Nucleus accumbens (tissue), 56 donors: ENCODE results near the gene ROCK1.
A peak's percentile ranks its signal among the peaks of the same experiment; 100 is the strongest.
"Not testable (repeated sequence)": the region's sequence is repeated elsewhere in the genome, so short reads cannot be mapped to it uniquely, and the experiment has no call there.

Source experiments
- DNase-seq, 56 donors: peaks; one replicate each; lab custom pipeline; 2025; lab: John Stamatoyannopoulos, UW

Gene ROCK1

DNA sequence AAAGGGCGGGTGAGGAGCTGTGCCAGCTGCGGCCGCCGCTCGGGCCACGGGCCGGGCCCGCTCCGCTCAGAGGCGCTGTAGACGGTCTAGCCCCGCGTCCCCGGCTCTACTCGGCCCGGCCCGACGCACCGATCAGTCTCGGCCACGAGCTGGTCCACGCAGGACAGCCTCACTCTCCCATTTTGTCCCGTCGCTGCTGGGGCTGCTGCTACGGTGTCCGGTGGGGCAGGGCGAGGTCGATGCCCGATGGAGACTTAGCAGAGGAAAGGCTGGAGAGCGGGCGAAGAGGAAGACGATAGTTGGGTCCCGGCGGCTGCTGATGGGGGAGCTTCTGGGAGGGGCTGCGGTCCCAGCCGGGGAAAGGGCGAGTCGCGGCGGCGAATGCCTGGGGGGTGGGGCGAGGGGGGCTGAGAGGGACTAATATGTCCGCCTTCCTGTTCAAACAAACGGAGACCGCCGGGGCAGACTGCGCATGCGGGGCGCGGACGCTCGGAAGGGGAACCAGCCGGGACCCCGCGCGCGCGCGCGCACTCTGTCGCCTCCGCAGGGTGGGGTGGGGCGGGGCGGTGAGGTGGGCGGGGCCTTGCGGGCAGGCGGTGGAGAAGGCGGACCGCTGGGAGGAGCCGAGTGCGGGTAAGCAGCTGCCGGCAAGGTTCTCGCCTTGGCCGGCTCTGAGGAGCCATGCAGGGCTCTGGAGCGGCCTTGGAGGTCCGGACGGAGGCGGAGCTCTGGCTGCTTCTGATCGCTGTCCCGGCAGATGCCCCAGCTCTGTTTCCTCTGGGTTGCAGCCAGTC is at the start of gene ROCK1:
Gene ROCK1, minus strand, starts transcription at position 468 of the 794 bp plus-strand sequence. CDS start 903 bp downstream, outside the sequence.
- peak; percentile 64 to 98 (median 96) for DNase-seq

DNA sequence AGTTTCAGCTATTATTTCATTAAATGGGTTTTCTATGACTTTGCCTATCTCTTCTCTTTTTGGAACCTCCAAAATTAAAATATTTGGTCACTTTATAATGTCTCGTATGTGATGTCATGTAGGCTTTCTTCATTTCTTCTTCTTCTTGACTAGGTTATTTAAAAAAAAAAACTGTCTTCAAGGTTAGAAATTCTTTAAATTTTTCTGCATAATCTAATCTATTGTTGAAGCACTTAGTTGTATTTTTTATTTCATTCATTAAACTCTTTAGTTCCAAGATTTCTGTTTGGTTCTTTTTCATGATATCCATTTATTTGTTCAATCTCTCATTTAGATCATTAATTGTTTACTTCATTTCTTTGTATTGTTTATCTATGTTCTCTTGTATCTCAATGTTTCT is 43.8 kb upstream of the ROCK1 start:
- no peak for DNase-seq

DNA sequence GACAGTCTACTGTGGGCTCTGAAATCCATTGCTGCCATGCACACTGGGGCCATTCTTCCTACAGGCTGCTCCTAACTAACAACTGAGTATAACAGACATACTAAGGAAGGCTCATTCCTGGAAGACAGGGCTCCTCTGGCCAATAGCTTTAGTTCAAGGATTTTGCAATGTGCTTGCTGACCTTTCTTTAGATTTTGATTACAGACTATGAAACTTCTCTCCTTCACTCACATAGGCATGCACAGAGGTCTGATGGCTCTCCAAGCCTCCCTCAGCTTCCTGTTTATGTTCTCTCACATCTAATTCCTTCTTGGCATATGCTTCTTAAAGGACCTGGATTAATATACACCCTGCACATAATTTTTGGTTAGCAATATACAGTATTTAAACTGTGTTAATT is 34.4 kb upstream of the ROCK1 start:
- no peak for DNase-seq

DNA sequence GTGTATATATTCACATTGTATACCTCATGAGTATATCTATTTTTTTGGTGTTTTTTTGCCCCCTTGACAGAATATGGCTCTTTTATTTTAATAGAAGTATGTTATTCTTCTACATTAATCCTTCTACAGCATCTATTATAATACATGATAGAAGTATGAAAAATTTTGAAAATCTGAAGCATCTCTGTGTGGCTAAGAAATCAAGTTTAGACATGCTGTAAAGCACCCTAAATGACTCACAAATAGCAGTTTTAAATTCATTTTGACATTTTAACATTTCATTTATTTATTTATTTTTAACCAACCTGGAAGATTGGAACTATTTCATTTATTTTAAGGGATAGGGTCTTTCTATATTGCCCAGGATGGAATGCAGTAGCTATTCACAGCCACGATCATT is 33.8 kb upstream of the ROCK1 start:
- no peak for DNase-seq

DNA sequence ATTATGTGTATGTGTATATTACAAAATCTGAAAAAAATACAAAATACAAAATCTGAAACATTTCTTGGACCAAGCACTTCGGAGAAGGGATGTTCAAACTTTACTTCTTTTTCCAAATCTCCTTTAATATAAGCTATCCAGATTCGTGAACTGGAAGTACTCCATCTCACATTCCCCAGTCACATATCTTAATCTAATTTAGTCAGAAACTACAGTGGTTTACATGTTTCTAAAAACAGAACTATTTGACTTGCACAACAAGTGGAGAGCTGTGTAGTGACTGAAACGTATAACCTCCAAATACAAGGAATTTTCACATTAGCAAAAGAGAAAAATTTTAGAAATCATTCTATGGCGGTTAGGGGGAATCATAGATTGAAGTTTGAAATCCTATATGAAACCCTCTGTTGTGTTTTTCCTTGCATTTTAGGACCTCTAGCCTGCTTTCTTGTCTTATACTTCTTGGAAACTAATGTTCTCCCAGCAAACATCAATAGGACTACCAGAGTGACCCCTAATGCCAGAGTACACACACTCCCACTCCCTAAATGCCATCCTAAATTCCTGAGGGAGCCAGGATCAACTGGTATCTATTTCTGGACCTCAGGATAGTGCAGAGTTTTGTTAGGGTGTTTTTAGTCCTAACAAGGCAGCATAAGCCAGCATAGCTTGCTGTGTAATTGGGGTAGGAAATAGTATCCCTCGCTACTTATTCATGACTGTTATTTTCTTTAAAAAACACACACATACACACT is 30.2 kb upstream of the ROCK1 start:
- no peak for DNase-seq

DNA sequence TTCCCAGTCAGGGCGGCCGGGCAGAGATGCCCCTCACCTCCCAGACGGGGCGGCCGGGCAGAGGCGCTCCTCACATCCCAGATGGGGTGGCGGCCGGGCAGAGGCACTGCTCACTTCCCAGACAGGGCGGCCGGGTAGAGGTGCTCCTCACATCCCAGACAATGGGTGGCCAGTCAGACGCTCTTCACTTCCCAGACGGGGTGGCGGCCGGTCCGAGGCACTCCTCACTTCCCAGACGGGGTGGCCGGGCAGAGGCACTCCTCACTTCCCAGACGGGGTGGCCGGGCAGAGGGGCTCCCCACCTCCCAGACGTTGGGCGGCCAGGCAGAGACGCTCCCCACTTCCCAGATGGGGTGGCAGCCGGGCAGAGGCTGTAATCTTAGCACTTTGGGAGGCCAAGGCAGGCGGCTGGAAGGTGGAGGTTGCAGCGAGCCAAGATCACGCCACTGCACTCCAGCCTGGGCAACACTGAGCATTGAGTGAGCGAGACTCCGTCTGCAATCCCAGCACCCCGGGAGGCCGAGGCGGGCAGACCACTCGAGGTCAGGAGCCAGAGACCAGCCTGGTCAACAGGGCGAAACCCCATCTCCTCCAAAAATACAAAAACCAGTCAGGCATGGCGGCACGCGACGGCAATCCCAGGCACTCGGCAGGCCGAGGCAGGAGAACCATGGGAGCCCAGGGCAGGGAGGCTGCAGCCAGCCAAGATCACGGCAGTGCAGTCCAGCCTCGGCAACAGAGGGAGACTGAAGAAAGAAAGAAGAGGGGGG is 26.3 kb upstream of the ROCK1 start:
- DNase-seq = not testable (repeated sequence)

DNA sequence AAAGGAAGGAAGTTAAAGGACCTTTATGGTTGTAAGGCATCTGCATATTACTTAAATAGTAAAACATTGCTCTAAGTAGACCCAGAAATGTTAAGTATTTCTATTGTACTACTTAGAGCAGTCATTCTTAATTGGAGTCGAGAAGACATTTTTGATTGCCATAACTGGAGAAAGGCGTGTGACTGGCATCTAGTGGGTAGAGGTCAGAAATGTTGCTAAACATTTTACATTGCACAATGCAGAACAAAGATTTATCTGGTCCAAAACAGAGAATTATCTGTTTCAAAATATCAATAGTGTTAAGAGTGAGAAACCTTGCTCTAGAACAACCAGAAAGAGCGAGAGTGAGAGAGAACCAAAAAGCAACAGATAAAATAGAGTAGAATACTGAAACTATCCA is 23.3 kb upstream of the ROCK1 start:
- DNase-seq = peak in 1 of 56 donors; percentile 14

DNA sequence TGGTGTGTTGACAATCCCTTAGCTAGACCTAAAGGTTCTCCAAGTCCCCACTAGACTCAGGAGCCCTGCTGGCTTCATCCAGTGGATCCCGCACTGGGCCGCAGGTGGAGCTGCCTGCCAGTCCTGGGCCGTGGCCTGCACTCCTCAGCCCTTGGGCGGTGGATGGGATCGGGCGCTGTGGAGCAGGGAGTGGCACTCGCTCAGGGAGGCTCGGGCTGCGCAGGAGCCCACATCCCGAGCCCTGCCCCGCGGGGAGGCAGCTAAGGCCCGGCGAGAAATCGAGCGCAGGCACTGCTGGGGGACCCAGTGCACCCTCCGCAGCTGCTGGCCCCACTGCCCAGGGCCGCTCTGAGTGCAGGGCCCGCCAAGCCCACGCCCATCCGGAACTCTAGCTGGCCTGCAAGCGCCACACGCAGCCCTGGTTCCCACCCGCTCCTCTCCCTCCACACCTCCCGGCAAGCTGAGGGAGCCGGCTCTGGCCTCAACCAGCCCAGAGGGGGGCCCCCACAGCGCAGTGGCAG is 20.8 kb upstream of the ROCK1 start:
- no peak for DNase-seq

DNA sequence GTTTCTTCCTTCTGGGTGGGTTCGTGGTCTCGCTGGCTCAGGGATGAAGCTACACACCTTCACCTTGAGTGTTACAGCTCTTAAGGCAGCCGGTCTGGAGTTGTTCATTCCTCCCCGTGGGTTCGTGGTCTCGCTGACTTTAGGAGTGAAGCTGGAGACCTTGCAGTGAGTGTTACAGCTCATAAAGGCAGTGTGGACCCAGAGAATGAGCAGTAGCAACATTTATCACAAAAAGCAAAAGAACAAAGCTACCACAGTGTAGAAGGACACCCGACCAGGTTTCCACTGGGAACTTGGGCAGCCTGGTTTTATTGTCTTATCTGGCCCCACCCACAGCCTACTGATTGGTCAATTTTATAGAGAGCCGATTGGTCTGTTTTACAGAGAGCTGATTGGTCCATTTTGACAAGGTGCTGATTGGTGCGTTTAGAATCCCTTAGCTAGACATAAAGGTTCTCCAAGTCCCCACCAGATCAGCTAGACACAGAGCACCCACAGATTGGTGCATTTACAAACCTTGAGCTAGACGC is 20.1 kb upstream of the ROCK1 start:
- no peak for DNase-seq

DNA sequence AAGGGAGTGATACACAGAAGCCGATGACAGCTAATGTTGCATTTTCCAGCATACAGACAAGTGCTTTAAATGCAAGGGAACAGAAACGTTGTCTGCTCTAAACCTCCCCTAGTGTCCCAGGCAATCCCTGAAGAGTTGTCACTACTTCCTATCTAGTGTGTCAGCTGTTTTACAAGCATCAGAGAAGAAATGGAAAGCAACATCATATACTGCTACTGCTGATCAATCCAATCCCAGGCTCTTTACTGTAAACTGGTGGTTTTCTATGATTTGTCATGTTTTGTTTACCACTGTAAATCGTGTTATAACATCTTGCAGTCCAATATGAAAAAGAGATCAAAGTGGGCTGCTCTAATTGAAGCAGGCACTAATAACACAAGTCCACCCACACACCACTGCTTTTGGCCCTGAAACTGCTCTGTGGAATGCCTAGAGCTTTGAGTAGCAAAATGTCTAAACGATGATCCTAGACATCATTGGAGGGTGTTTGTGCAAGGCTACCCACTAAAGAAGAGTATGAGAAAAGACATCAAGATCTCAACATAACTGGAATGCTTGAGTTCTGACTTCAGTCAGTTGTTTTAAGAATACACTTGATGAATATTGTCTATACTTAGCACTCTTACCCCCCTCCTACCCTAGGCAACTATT is 18.1 kb upstream of the ROCK1 start:
- DNase-seq = no peak

DNA sequence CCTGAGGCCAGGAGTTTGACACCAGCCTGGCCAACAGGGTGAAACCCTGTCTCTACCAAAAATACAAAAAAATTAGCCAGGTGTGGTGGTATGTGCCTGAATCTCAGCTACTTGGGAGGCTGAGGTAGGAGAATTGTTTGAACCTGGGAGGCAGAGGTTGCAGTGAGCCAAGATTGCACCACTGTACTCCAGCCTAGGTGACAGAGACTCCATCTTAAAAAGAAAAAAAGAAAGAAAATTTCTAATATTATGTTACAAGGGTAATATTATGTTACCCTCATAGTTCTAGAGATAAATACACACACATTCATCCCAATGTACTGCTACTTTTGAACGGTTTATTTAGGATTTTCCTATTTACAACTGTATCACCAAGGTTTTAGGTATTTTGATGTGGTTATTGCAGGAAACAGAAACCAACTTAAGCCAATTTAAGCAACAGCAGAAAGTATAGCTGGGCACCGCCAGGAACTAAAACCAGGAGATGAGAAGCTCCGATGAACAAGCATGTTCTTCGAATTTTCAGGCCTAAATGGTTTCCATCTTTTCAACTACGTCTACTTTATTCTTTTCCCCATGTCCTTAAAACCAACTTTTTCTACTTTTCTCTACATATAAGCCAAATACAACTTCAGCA is 11.8 kb upstream of the ROCK1 start:
- no peak for DNase-seq

DNA sequence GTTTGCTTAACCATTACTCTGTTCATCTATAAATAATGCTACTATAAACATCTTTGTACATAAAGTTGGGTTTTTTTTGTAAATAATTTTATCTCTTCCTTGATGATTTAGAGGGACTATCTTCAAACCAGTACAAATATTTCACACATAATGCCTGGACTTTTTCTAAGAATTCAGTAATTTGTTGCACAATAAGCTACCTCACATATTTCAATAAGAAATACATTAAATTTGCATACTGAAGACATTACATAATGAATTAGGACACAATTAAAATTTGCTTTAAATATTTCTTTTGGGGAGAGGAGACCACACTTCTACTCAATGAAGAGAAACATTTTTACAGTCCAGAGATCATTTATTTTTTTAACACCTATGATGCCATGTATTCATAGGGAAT is 7.2 kb upstream of the ROCK1 start:
- DNase-seq = no peak

DNA sequence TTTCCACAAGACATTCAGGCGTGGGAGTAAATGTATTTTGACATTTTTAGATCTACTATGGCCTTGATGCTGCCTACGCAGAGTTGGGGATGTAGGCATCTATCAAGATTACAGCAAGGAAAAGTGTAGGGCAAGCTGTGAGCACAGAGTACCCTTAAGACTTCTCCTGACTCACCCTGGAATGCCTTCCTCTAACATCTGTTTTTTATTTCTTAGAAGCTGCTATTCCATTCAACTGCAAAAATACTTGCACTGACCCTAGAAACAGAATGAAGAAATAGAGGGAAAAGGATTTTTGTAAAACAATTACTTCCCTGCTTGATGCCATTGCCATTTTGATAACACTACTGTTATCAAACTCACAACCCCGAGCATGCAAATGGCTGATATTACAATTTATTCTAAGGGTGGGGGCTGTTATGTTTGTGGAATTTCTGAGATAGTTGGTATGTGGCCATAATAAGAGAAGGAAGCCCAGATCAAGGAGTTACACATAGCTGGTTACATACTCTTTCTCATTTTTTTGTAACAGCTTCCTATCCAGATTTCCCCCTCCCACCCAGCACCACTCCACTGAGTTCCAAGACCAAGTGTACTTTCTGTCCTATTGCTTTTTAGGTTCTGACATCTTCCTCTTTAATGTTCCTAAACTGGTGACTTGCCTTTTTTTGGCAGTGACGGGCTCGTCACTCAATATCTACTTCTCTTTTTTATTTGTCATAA is 6.0 kb upstream of the ROCK1 start:
- no peak for DNase-seq

DNA sequence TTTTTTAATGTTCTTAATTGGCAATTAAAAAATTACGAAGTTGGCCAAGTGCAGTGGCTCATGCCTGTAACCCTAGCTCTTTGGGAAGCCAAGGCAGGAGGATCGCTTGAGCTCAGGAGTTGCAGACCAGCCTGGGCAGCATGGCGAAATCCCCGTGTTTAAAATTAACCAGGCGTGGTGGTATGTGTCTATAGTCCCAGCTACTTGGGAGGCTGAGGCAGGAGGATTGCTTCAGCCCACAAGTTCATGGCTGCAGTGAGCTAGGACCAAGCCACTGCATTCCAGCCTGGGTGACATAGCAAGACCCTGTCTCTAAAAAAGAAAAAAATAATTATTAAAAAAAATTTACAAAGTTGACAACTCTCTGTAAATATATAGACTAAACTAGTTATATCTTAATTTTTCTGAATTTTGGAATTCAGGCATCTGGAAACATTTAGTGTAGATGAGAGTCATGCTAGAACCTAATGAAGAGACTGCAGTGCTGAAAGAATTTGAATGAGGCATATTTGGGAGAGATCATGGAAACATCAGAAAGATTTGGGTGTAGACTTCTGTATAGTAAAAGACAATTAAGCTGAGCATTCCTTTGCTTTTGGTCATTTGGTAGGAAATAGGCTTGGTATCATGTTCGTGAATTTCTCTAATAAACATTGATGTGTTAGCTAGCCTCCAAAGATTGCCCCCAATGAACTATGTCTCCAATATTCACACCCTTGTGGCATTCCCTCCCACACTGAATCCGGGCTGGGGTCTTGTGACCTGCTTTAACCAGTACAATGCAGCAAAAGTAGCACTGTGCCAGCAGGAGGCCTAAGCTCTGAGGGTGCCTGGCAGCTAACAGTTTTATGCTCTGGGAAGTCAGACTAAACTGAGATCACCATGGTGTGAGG is 4.2 kb upstream of the ROCK1 start:
- DNase-seq = no peak

DNA sequence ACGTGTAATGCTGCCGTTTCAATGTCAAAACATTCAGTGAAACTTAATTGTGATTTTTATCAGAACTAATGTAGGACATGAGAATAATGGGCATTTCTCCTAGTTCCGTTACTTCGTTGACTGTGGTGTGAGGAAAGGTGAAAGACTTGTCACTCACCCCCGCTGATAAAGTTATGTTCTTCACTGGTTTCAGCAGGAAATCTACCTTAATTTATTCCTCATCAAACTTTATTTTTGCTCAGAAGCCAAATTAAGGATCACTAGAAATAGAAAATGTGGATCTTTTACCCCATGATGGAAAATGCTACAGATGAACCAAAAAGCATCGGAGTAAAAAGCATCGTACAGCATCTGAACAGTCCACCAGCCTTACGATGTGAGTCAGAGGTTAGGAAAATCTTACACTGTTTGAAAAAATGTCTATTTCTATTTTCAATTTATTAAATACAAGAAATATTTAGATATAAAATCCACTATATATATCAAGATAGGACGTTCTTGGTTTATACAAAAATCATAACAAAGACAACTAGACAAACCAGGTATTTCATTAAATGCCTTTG is 1.0 kb upstream of the ROCK1 start:
- no peak for DNase-seq

DNA sequence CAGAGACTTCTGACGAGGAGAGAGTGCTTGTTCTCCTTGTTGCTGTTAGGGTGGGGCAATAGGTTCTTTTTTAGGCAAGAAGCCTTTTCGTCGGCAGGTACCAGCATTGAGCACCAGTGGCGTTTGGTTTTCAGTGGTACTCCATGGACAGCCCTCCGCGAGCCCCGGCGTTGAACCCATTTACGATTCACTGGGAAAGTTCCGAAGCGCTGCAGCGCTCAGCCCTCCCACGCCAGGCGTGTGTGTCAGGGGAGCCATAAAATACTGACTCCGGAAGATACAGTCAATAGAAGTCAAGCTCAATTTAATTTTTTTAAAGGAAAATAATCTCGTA is 494 bp upstream of the ROCK1 start:
- DNase-seq = peak in 10 of 56 donors; percentile 31 to 77 (median 62)

DNA sequence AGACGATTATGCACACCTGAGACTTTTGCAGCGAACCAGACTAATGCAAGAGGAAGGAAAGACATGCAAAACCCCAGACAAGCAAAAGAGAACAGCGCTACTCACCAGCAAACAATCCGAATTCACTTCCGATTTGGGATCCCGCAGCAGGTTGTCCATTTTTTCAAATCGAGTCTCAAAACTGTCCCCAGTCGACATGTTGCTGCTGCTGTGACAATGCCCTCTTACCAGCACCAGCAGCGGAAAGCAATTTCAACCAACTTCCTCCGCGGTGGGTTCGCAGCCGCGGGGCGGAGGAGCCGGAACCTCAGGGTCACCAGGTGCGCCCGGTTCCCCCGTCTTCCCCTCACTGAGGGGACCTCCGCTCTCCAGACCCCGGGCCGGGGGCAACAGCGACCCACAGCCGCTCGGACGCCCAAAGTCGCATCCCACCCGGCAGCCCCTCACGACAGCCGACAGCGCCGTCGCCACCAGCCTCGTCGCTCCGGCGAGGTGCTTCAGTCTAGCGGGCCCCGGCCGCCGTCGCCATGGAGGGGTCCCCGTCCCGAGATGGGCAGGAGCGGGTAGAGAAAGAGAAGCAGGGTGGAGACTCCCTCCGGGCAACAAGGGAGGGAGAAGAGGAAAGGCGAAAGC is 784 bp downstream of the ROCK1 start:
- peak in 38 of 56 donors; percentile 23 to 81 (median 53) for DNase-seq
